GM18907 (cell line): ENCODE measurements around the gene NCK1.
A peak's percentile ranks its signal among the peaks of the same experiment; 100 is the strongest.
"Not testable (repeated sequence)": the region's sequence is repeated elsewhere in the genome, so short reads cannot be mapped to it uniquely, and the experiment has no call there.

ENCODE experiments used
- ATAC-seq: cut with Tn5 transposase; IDR thresholded peaks from one replicate; pipeline ENCODE4 v1.9.1; 2021; ENCODE audit warnings: mild to moderate bottlenecking, moderate library complexity; ENCODE audit not compliant: unreplicated experiment

NCK1 gene

GRCh38 chr3:136860541-136860940 lies 1.5 kb upstream of the NCK1 start:
- no peak for ATAC-seq

GRCh38 chr3:136862617-136863322 lies 762 bp downstream of the NCK1 start:
- peak; percentile 30 for ATAC-seq

- ATAC-seq, result no peak
Observed at GRCh38 chr3:136869282-136869681, 7.3 kb downstream of the NCK1 start.

GRCh38 chr3:136872258-136872657 lies 10.2 kb downstream of the NCK1 start:
- ATAC-seq, result not testable (repeated sequence)

GRCh38 chr3:136879510-136879909 lies 17.5 kb downstream of the NCK1 start:
- not testable (repeated sequence) for ATAC-seq

GRCh38 chr3:136882571-136882970 lies 20.6 kb downstream of the NCK1 start:
- peak; percentile 42 for ATAC-seq

- no peak for ATAC-seq
Observed at GRCh38 chr3:136883967-136884720, 22.1 kb downstream of the NCK1 start.

- ATAC-seq, result peak; percentile 60
Observed at GRCh38 chr3:136885357-136886213, 23.6 kb downstream of the NCK1 start.

- no peak for ATAC-seq
Observed at GRCh38 chr3:136889947-136890346, 27.9 kb downstream of the NCK1 start.

- no peak for ATAC-seq
Observed at GRCh38 chr3:136891934-136892855, 30.2 kb downstream of the NCK1 start.

- ATAC-seq, result no peak
Observed at GRCh38 chr3:136893848-136894443, 31.9 kb downstream of the NCK1 start.

GRCh38 chr3:136897171-136897570 lies 35.2 kb downstream of the NCK1 start:
- not testable (repeated sequence) for ATAC-seq

- no peak for ATAC-seq
Observed at GRCh38 chr3:136898549-136898948, 36.5 kb downstream of the NCK1 start.

GRCh38 chr3:136898954-136899353 lies 36.9 kb downstream of the NCK1 start:
- no peak for ATAC-seq

GRCh38 chr3:136899622-136900158 lies 37.7 kb downstream of the NCK1 start:
- no peak for ATAC-seq

GRCh38 chr3:136900694-136901093 lies 38.7 kb downstream of the NCK1 start:
- ATAC-seq, result not testable (repeated sequence)

GRCh38 chr3:136901391-136901790 lies 39.4 kb downstream of the NCK1 start:
- ATAC-seq, result no peak

- ATAC-seq, result not testable (repeated sequence)
Observed at GRCh38 chr3:136902530-136902929, 40.5 kb downstream of the NCK1 start.

- no peak for ATAC-seq
Observed at GRCh38 chr3:136903899-136904298, 41.9 kb downstream of the NCK1 start.

- ATAC-seq, result no peak
Observed at GRCh38 chr3:136904746-136905145, 42.7 kb downstream of the NCK1 start.
